Common myeloid progenitor, CD34-positive (primary cell): ENCODE measurements around the gene BBS7.

Experiments
- CTCF ChIA-PET: fragments of 350-600 bp; sonication (Branson Sonifier 250); formaldehyde crosslinking; loops from one replicate; lab custom pipeline; 2021; ENCODE audit warnings: antibody characterized with exemption; lab: Charles Lee
- POLR2A ChIA-PET: fragments of 350-600 bp; sonication (Branson Sonifier 250); formaldehyde crosslinking; loops from one replicate; lab custom pipeline; 2021; ENCODE audit warnings: antibody characterized with exemption; lab: Charles Lee
- DNase-seq, 3 donors: peaks; one replicate each; pipeline versions ENCODE4 v3.0.0 to v3.0.0-alpha.2; 2013
- H3K27ac ChIP-seq, 2 experiments: 1 replicate in 1 of 2; 2 replicates in 1 of 2; pipeline ENCODE4 v1.7.0; 2013; ENCODE audit warnings: inconsistent platforms in 2 of 2, low read length in 2 of 2, mild to moderate bottlenecking in 2 of 2, low read depth in 1 of 2, moderate library complexity in 1 of 2; ENCODE audit not compliant: severe bottlenecking in 2 of 2, insufficient read depth in 1 of 2, poor library complexity in 1 of 2
- H3K27me3 ChIP-seq, 5 experiments: replicated peaks in 2 of 5; 1 replicate in 3 of 5; 2 replicates in 2 of 5; pipeline versions ENCODE4 v1.6.1 to v1.7.0; 2013; ENCODE audit warnings: low read length in 4 of 5, mild to moderate bottlenecking in 2 of 5, moderate library complexity in 2 of 5, inconsistent platforms in 1 of 5; ENCODE audit not compliant: insufficient read depth in 5 of 5, control insufficient read depth in 4 of 5
- H3K36me3 ChIP-seq, 4 experiments: 1 replicate in 2 of 4; 2 replicates in 2 of 4; pipeline versions ENCODE4 v1.6.1 to v1.7.0; 2013; ENCODE audit warnings: low read length in 3 of 4, control low read depth in 1 of 4, mild to moderate bottlenecking in 1 of 4; ENCODE audit not compliant: control insufficient read depth in 4 of 4, insufficient read depth in 4 of 4
- H3K4me1 ChIP-seq, 4 experiments: 1 replicate in 3 of 4; 2 replicates in 1 of 4; pipeline versions ENCODE4 v1.6.1 to v1.7.1; 2013; ENCODE audit warnings: low read length in 3 of 4, mild to moderate bottlenecking in 3 of 4, control low read depth in 1 of 4, inconsistent platforms in 1 of 4, moderate library complexity in 1 of 4; ENCODE audit not compliant: control insufficient read depth in 4 of 4, insufficient read depth in 4 of 4; ENCODE audit errors: control extremely low read depth in 1 of 4
- H3K4me3 ChIP-seq, 7 experiments: 1 replicate in 4 of 7; 2 replicates in 3 of 7; pipeline versions ENCODE4 v1.5.1 to v1.7.0; 2013; ENCODE audit warnings: mild to moderate bottlenecking in 7 of 7, low read length in 6 of 7, moderate library complexity in 6 of 7, inconsistent platforms in 2 of 7, low read depth in 2 of 7, control low read depth in 1 of 7; ENCODE audit not compliant: insufficient read depth in 4 of 7, control insufficient read depth in 1 of 7; ENCODE audit errors: extremely low read depth in 1 of 7
- H3K9me3 ChIP-seq, 5 experiments: 1 replicate in 4 of 5; 2 replicates in 1 of 5; pipeline versions ENCODE4 v1.6.1 to v1.7.1; 2013; ENCODE audit warnings: low read length in 4 of 5, mild to moderate bottlenecking in 2 of 5, inconsistent platforms in 1 of 5, low read depth in 1 of 5, moderate library complexity in 1 of 5; ENCODE audit not compliant: control insufficient read depth in 4 of 5, insufficient read depth in 2 of 5; ENCODE audit errors: control extremely low read depth in 1 of 5
- WGBS: methylation state at CpG from one replicate; pipeline ENCODE4 v1.1.5; 2013; ENCODE audit not compliant: insufficient coverage; 5-methylcytosine and 5-hydroxymethylcytosine counted together

BBS7 gene

GRCh38 chr4:121789960-121790829, 80.1 kb downstream of the BBS7 start:
- H3K36me3 ChIP-seq: no peaks in the 10 kb centered on the region
- no peaks in the 10 kb centered on the region for H3K4me1 ChIP-seq
- no peak for DNase-seq
- WGBS: 100% methylated on average over 1 of the region's 3 CpGs
- H3K9me3 ChIP-seq: no peaks in the 10 kb centered on the region
- H3K27ac ChIP-seq: no peak overlapping the region
- ChIA-PET POLR2A (no interaction called here), CTCF (no interaction called here)
- peaks cover 0 to 8% (median 0%) of the 10 kb centered on the region in 5 experiments for H3K27me3 ChIP-seq
- H3K4me3 ChIP-seq: no peak overlapping the region

GRCh38 chr4:121789455-121789854, 80.8 kb downstream of the BBS7 start:
- Histone ChIP-seq H3K4me3 (no peak overlapping the region), H3K27me3 (peaks cover 0 to 6% (median 0%) of the 10 kb centered on the region in 5 experiments), H3K27ac (no peak overlapping the region), H3K36me3 (no peaks in the 10 kb centered on the region), H3K9me3 (peaks cover 0 to under 1% (median 0%) of the 10 kb centered on the region in 5 experiments), H3K4me1 (no peaks in the 10 kb centered on the region)
- WGBS: 100% methylated on average over 1 of the region's 1 CpG
- POLR2A ChIA-PET: no interaction called here
- no peak for DNase-seq
- CTCF ChIA-PET: no interaction called here

GRCh38 chr4:121788896-121789295, 81.4 kb downstream of the BBS7 start:
- Histone ChIP-seq H3K27ac (no peak overlapping the region), H3K4me1 (no peaks in the 10 kb centered on the region), H3K27me3 (peaks cover 0 to 6% (median 0%) of the 10 kb centered on the region in 5 experiments), H3K9me3 (peaks cover 0 to 4% (median 0%) of the 10 kb centered on the region in 5 experiments), H3K36me3 (no peaks in the 10 kb centered on the region), H3K4me3 (no peak overlapping the region)
- CTCF ChIA-PET: no interaction called here
- no peak for DNase-seq
- POLR2A ChIA-PET: no interaction called here
- WGBS: 100% methylated on average over 1 of the region's 2 CpGs

GRCh38 chr4:121786221-121786620, 84.1 kb downstream of the BBS7 start:
- Histone ChIP-seq H3K4me1 (no peaks in the 10 kb centered on the region), H3K27me3 (peaks cover 0 to 6% (median 4%) of the 10 kb centered on the region in 5 experiments), H3K9me3 (peaks cover 0 to 4% (median 0%) of the 10 kb centered on the region in 5 experiments), H3K4me3 (no peak overlapping the region), H3K36me3 (no peaks in the 10 kb centered on the region), H3K27ac (no peak overlapping the region)
- ChIA-PET CTCF (no interaction called here), POLR2A (interaction anchor here (0.6 kb wide), 1 partner anchor 10 kb away, joined by 5 read pairs; no protein-coding TSS in a partner anchor)
- no peak for DNase-seq
- no CpG with 5 or more reads among the region's 2 CpGs for WGBS

- CTCF ChIA-PET: no interaction called here
- no peaks in the 10 kb centered on the region for H3K36me3 ChIP-seq
- no peak overlapping the region for H3K4me3 ChIP-seq
- H3K27me3 ChIP-seq: peaks cover 0 to 4% (median 3%) of the 10 kb centered on the region in 5 experiments
- POLR2A ChIA-PET: no interaction called here
- H3K27ac ChIP-seq: no peak overlapping the region
- DNase-seq: no peak
- H3K4me1 ChIP-seq: no peaks in the 10 kb centered on the region
- 100% methylated on average over 4 of the region's 4 CpGs for WGBS
- H3K9me3 ChIP-seq: peaks cover 0 to 4% (median 0%) of the 10 kb centered on the region in 5 experiments
These were observed 84.8 kb downstream of the BBS7 start for GRCh38 chr4:121785479-121785878.

- Histone ChIP-seq H3K4me3 (no peak overlapping the region), H3K4me1 (no peaks in the 10 kb centered on the region), H3K27me3 (peaks cover 0 to 4% (median 3%) of the 10 kb centered on the region in 5 experiments), H3K9me3 (peaks cover 0 to 4% (median 0%) of the 10 kb centered on the region in 5 experiments), H3K36me3 (no peaks in the 10 kb centered on the region), H3K27ac (no peak overlapping the region)
- DNase-seq: no peak
- POLR2A ChIA-PET: no interaction called here
- CTCF ChIA-PET: interaction anchor here (0.8 kb wide), 1 partner anchor 44 kb away, joined by 3 read pairs; no protein-coding TSS in a partner anchor
- WGBS: 91% methylated on average over 2 of the region's 2 CpGs
These were observed 85.3 kb downstream of the BBS7 start for GRCh38 chr4:121784975-121785374.

GRCh38 chr4:121784401-121784800, 85.9 kb downstream of the BBS7 start:
- Histone ChIP-seq H3K4me1 (no peaks in the 10 kb centered on the region), H3K9me3 (peaks cover 0 to 4% (median 0%) of the 10 kb centered on the region in 5 experiments), H3K4me3 (no peak overlapping the region), H3K36me3 (no peaks in the 10 kb centered on the region), H3K27ac (no peak overlapping the region), H3K27me3 (peaks cover 0 to 4% (median 3%) of the 10 kb centered on the region in 5 experiments)
- no CpG with 5 or more reads among the region's 1 CpG for WGBS
- POLR2A ChIA-PET: no interaction called here
- DNase-seq: no peak
- CTCF ChIA-PET: interaction anchor here (0.8 kb wide), 1 partner anchor 43 kb away, joined by 3 read pairs; no protein-coding TSS in a partner anchor
